GM21447 (cell line): Measurements from ENCODE around the gene DDR2.
"Not testable (repeated sequence)": the region's sequence is repeated elsewhere in the genome, so short reads cannot be mapped to it uniquely, and the experiment has no call there.

Experiments
- ATAC-seq: cut with Tn5 transposase; IDR thresholded peaks from one replicate; pipeline ENCODE4 v1.9.1; 2021; ENCODE audit not compliant: unreplicated experiment

Gene DDR2

GRCh38 chr1:162717548-162718184, 85.4 kb downstream of the DDR2 start:
- ATAC-seq = no peak

- ATAC-seq = no peak
Measured at GRCh38 chr1:162719678-162720077, 87.4 kb downstream of the DDR2 start.

- ATAC-seq = no peak
Measured at GRCh38 chr1:162720996-162721395, 88.7 kb downstream of the DDR2 start.

- ATAC-seq = no peak
Measured at GRCh38 chr1:162721471-162721870, 89.2 kb downstream of the DDR2 start.

GRCh38 chr1:162722036-162722435, 89.8 kb downstream of the DDR2 start:
- no peak for ATAC-seq

GRCh38 chr1:162724583-162725120, 92.4 kb downstream of the DDR2 start:
- no peak for ATAC-seq

- no peak for ATAC-seq
Measured at GRCh38 chr1:162725301-162725837, 93.1 kb downstream of the DDR2 start.

- ATAC-seq = no peak
Measured at GRCh38 chr1:162726555-162726954, 94.3 kb downstream of the DDR2 start.

- ATAC-seq = not testable (repeated sequence)
Measured at GRCh38 chr1:162727493-162727892, 95.2 kb downstream of the DDR2 start.

- ATAC-seq = no peak
Measured at GRCh38 chr1:162728573-162728972, 96.3 kb downstream of the DDR2 start.

GRCh38 chr1:162729195-162729774, 97.0 kb downstream of the DDR2 start:
- not testable (repeated sequence) for ATAC-seq

- no peak for ATAC-seq
Measured at GRCh38 chr1:162732094-162732493, 99.8 kb downstream of the DDR2 start.

GRCh38 chr1:162732566-162733335, 100.5 kb downstream of the DDR2 start:
- ATAC-seq = no peak

- ATAC-seq = no peak
Measured at GRCh38 chr1:162733336-162733590, 101.0 kb downstream of the DDR2 start.

- no peak for ATAC-seq
Measured at GRCh38 chr1:162734047-162734446, 101.8 kb downstream of the DDR2 start.

GRCh38 chr1:162736184-162736583, 103.9 kb downstream of the DDR2 start:
- no peak for ATAC-seq

GRCh38 chr1:162736633-162737067, 104.4 kb downstream of the DDR2 start:
- ATAC-seq = peak; percentile 74

- ATAC-seq = no peak
Measured at GRCh38 chr1:162740755-162741154, 108.5 kb downstream of the DDR2 start.

GRCh38 chr1:162741574-162741973, 109.3 kb downstream of the DDR2 start:
- no peak for ATAC-seq

GRCh38 chr1:162746264-162746942, 114.1 kb downstream of the DDR2 start:
- not testable (repeated sequence) for ATAC-seq

- no peak for ATAC-seq
Measured at GRCh38 chr1:162753001-162753658, 120.9 kb downstream of the DDR2 start.
